Hepatic stellate cell (primary cell): ENCODE data around the gene IL24.

ENCODE experiments used
- DNase-seq: peaks from one replicate; pipeline ENCODE4 v3.0.0; 2011; ENCODE audit warnings: low spot score

Gene IL24

GRCh38 chr1:206925106-206925736 lies 28.0 kb downstream of the IL24 start:
- no peak for DNase-seq

GRCh38 chr1:206926286-206926685 lies 29.0 kb downstream of the IL24 start:
- no peak for DNase-seq

DNA sequence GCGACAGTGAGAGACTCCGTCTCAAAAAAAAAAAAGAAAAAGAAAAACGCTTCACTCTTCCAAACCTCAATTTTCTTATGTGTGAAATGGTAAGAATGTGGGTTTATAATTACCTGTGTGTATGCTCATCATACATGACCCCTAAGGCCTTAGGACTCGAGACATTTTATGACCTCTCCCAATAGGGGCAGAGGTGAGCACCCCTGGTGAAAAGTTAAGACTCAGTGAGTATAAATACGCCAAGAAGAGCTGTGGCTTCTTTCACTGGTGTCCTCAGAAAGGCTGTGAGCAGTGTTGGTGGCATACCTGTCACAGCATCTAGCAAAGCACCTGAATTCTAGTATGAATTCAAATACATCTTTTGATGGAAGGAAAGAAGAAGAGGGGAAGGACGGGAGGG lies 32.3 kb downstream of the IL24 start:
- no peak for DNase-seq

GRCh38 chr1:206930210-206930798 lies 33.1 kb downstream of the IL24 start:
- no peak for DNase-seq

GRCh38 chr1:206931709-206932108 lies 34.5 kb downstream of the IL24 start:
- DNase-seq = peak; percentile 37

- no peak for DNase-seq
Observed at GRCh38 chr1:206932177-206932576, 34.9 kb downstream of the IL24 start.

DNA sequence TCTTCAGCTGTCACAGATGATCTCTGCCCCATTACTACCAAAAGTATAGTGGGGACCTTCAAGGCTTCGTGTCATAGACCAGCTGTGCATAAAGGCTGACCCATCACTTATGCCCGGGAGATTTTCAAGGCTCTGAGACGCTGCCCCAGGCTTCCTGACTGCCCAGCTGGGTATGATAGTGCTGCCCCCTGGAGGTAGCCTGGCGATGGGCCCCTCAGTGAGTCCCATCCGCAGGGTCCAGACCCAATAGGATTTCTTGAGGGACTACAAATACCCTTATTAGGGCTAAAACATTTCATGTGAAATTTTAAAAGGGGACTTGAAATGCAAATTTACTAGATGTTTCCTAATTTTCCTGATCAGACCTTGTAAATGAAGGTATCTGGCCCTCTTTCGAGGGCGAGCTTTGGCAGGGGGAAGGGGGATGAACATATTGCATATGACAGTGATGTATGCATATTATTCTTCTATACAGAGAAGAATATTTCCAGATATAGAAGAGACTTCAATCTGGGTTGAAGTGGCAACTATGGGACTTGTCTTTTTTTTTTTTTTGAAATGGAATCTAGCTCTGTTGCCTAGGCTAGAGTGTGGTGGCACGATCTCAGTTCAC lies 36.2 kb downstream of the IL24 start:
- peak; percentile 47 for DNase-seq

DNA sequence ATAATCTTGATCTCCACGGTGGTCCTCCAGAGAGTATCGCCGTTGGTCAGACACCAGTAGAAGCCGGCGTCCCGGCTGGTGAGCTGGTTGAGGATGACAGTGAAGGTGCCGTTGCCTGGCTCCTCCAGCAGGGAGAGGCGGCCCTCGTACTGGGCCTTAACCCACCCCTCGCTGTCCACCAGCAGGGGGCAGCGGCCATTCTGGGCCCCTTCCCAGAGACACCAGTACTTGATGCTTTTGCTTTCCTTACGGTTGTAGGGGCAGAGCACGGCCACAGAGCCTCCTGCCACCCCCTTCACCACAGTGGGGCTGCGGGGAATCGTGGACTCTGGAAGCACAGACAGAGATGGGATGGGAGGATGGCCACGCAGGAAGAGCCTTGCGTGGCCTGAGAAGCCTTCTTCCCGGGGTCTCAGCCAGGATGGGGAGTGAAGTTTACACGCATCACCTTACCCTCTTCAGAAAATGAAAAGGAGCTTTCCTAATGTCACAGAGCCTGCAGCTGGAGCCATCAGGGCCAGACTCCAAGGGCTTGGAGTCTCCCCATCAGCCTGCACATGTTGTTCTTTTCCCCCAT lies 38.3 kb downstream of the IL24 start:
- DNase-seq = peak; percentile 47

DNA sequence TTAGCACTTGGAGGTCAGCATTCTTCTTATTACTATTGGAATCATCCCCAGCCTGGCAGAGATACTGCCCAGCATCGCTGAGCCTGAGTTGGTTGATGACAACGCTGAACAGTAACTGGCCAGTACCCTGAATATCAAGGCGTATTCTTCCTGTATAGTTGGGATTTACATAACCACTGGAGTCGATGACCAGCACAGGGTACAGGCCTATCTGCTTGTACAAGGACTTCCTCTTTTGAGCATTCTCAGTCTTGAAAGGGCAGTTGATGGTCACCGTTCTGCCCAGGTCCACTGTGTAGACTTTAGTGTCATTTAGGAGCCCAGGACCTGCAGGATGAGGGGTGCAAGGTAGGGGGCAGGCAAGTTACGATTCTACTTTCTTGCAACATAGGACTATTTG lies 40.2 kb downstream of the IL24 start:
- DNase-seq = no peak

DNA sequence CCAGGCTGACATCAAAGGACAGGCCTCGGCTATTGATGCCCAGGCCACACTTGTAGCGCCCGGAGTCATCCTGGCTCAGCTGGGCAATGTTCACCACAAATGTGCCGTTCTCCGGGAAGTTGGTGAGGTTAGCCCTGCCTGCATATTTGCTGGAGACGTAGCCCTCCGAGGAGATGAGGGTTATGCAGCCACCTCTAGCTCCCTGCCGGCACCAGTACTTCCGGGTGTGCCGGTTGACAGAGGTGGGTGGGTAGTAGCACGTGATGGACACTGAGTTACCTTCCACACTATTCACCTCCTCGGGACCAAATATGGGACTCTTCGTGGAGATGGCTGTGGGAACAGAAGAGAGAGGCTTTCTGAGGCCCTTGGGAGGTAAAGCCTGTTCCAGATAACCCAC lies 41.9 kb downstream of the IL24 start:
- no peak for DNase-seq

- DNase-seq = no peak
Observed at GRCh38 chr1:206939841-206940587, 42.8 kb downstream of the IL24 start.

DNA sequence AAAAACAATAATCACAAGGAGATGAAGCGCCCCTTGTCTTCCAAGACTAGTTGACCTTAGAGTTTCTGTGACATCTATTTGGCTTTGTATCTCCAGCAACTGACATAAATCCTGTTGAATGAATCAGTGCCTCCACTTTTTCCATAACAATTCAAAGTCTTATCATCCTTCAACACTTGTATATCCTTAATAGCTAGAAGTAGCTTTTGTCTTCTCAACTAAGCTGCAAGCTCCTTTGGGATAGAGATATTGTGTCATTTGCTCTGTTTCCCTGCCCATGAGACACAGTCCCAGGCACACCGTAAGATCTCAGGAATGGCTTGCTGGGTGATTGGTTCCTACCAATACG lies 43.3 kb downstream of the IL24 start:
- no peak for DNase-seq

- DNase-seq = no peak
Observed at GRCh38 chr1:206941766-206942418, 44.6 kb downstream of the IL24 start.

GRCh38 chr1:206944703-206945102 lies 47.5 kb downstream of the IL24 start:
- DNase-seq = no peak

DNA sequence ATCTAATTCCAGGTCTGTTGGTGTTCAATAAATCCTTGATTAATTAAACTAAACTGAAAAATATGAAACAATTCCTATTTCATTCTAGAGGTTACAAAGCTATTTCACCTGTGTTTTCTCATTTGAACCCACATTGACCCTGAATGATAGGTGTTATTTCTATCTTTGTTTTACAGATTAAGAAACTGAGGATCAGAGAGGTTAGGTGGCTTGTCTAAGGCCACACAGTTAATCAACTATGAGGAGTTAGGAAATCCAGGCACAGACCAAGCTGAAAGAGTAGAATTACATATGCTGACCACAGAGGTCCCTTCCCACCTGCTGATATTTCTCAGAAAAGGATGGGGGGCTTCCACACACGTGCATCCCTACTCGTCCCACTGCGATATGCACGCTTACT lies 48.5 kb downstream of the IL24 start:
- no peak for DNase-seq

GRCh38 chr1:206946261-206946660 lies 49.0 kb downstream of the IL24 start, which contains the start of gene PIGR:
PIGR (minus strand) TSS chr1:206946466; CDS start chr1:206940531, 5,935 bp downstream.
- no peak for DNase-seq

- DNase-seq = no peak
Observed at GRCh38 chr1:206947255-206947654, 50.0 kb downstream of the IL24 start.

DNA sequence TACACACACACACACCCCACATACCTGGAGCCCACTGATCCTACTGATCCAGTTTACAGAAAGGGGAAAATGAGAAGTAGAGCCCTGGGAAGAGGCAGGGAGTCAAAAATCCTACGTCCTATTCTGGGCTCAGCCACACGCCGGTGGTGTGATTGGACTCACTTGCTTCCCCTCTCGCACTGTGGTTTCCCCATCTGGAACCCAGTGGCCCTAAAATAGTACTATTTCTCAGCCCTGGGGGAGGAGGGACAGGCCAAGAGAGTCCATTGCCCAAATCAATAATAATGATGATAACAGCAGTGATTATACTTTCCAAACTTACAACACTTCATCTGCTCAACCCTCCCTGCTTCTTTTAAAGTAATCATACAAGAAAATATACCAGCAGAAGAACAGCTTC lies 52.0 kb downstream of the IL24 start:
- DNase-seq = no peak

GRCh38 chr1:206949641-206950040 lies 52.4 kb downstream of the IL24 start:
- DNase-seq = no peak

- no peak for DNase-seq
Observed at GRCh38 chr1:206951318-206952100, 54.3 kb downstream of the IL24 start.

GRCh38 chr1:206952171-206952570 lies 54.9 kb downstream of the IL24 start:
- no peak for DNase-seq
